HG03378 (cell line): Measurements from ENCODE around the gene GNG2.

Experiments used
- ATAC-seq: cut with Tn5 transposase; IDR thresholded peaks from one replicate; pipeline ENCODE4 v1.9.1; 2021; ENCODE audit warnings: mild to moderate bottlenecking, moderate library complexity; ENCODE audit not compliant: unreplicated experiment

The GNG2 gene

GRCh38 chr14:51884086-51884927 is 23.9 kb downstream of the GNG2 start:
- ATAC-seq: peak; percentile 78

- ATAC-seq: no peak
These were observed 29.4 kb downstream of the GNG2 start for GRCh38 chr14:51889851-51890250.

- ATAC-seq: no peak
These were observed 33.8 kb downstream of the GNG2 start for GRCh38 chr14:51894250-51894649.

DNA sequence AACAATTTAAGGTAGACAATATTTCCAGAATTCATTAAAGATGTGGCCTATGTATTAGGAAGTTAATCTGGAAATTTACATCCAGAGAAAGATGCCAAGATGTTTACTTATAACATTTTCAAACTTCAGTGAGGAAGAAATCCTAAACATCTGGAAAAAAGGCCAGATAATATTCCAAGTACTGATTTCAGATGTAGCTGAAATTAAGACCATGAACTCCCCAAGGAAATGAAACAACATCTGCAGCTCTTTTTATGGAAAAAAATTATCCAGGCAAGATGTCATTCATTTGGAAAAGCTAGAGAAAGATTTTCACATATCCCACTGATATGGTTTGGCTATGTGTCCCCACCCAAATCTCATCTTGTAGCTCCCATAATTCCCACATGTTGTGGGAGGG is 35.0 kb downstream of the GNG2 start:
- ATAC-seq: no peak

DNA sequence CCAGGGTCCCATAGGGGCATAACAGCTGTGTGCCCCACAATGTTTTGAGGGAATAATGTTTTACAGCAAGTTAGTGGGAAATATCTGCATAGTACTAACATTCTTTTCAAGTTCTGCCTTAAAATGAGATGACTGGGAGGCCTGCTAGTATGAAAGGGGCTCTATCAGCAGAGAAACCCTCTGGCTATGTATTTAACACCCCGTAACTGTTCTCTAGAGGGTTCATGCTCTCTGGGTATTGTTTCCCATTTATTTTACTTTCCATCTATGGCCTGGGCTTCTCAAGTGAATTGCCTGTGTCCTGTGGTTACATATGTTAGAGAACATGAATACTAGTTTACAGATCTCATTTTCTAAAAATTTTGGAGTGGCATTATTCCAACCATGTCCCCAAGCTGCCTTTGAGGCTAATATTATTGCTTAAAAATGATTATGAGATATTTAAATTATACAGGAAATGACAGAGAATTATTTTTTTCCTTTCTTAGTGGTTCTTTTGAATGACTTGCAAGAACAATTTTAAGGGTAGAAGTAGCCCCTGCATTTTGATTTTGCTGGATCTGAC is 37.5 kb downstream of the GNG2 start:
- ATAC-seq: no peak

DNA sequence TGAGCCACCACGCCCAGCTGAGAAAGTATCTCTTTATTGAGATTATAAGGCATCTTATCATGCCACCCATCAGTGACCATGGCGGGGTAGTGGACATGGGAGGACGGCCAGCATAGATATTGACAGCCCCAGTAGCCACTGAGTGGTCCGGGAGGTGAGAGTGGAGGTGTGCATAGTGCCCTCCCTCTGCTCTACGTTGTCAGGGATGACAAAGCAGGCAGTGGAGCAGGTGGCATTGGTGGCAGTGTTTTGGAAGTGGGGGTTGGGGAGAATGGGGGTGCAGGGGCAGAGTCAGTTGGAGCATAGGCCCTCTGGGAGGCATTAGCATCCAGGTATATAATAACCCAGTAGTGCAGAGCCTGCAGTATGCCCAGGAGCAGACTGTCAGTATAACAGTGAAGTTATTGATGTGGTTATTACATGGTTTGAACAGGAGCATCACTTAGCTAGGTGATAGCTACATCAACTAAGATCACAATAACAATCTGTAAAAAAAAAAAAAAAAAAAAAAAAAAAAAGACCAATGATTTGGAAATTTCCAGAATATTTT is 41.1 kb downstream of the GNG2 start:
- ATAC-seq: no peak

DNA sequence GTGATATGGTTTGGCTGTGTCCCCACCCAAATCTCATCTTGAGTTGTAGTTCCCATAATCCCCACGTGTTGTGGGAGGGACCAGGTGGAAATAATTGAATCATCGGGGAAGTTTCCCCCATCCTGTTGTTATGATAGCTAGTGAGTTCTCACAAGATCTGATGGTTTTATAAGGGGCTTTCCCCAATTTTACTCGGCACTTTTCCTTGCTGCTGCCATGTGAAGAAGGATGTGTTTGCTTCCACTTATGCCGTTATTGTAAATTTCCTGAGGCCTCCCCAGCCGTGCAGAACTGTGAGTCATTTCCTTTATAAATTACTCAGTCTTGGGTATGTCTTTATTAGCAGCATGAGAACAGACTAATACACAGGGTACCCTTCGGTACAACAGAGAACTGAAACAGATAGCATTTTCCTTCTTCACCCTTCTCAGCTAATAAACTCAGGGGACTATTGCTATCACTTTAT is 45.3 kb downstream of the GNG2 start:
- peak; percentile 89 for ATAC-seq

GRCh38 chr14:51908086-51908485 is 47.7 kb downstream of the GNG2 start:
- ATAC-seq: no peak

GRCh38 chr14:51912112-51912786 is 51.8 kb downstream of the GNG2 start:
- no peak for ATAC-seq

DNA sequence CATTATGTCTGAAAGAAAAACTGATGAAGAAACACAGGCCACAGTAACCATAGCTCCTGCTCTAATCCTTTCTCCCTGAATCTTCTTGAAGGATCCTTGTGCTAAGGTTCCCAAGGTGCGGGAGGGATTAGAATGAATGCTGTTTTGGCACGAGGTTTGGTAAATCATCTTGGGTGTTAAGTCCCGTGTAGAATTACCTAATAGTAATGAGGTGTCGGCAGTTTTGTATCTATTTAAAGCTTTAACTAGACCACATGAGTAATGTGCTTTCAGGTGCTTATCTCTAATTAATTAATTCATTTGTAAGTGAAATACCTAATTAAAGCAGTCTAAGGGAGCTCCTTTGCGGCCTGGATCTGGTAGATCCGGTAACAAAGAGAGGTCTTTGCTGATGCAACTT is 53.9 kb downstream of the GNG2 start:
- no peak for ATAC-seq

- ATAC-seq: no peak
These were observed 56.8 kb downstream of the GNG2 start for GRCh38 chr14:51917193-51917592.

- no peak for ATAC-seq
These were observed 60.6 kb downstream of the GNG2 start for GRCh38 chr14:51921026-51921425.

GRCh38 chr14:51922624-51923023 is 62.2 kb downstream of the GNG2 start:
- ATAC-seq: no peak

- no peak for ATAC-seq
These were observed 64.2 kb downstream of the GNG2 start for GRCh38 chr14:51924600-51924999.

DNA sequence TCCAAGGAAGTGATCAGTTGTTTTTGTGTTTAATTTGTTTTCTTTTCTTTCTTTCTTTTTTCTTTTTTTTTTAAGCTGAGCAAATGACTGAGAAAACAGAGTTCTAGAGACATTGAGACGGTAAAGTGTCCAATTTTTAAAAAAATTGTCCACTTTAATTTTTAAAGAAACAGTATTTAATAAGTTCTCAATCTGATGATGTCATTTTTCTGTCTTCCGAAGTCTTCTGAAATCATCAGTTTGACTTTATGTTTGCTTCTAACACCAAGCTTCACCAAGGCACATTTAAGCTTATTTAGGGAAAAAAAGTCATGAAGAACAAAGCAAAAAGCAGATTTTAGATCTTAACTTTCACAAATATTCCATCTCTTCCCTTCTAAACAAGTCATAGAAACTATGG is 65.6 kb downstream of the GNG2 start:
- no peak for ATAC-seq

- ATAC-seq: no peak
These were observed 66.0 kb downstream of the GNG2 start for GRCh38 chr14:51926449-51926848.

GRCh38 chr14:51928568-51928967 is 68.2 kb downstream of the GNG2 start:
- no peak for ATAC-seq

DNA sequence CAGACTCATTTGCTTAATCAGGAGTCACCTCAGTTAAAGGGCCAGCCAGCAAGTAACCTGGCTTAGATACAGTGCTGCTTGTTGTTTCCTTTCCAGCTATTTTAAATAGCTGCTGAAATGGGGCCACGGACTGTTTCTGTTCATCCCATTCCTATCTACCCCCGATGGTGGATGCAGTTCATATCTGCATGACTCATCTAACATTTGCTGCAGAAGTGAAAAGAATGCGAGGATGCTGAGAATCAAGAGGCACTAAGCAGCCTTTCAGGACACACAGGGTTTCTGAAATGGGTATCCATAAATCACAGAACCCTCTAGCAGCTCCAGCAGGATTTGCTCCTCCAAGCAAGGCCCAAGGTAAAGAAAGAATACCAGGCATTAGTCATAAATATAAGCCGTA is 68.8 kb downstream of the GNG2 start:
- no peak for ATAC-seq

DNA sequence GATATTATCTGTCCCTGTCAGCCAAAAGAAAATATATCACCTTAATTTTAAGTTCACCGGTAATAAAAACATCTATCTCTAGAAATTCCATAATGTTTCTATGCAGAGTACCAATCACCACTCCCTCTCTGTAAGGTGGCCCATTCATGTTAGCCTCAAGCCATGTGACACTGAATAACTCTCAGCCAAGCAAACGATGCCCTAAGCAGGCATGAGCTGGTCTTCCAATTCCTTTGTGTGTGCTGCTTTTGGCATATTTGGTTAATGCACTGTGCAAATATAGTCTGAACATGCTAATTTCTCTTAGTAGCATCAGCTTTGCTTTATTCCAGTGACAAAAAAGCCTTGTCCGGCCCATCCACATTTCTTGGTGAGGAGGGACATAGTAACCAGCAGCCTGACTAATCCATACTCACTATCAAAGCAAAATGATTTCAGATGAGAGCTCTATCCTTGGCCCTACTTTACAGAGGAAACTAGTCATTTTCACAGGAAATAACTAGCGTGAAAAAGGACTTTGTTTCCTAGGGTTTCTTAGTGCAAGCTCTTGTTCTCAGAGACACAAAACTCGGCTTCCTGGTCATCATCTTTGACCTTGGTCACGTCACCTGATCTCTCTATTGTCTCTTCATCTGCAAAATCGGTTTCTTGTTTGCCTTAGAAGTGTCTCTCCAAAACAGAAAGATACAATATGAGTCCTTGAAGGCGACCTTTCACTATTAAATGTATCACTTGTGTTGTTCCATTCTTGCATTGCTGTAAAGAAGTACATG is 69.7 kb downstream of the GNG2 start:
- ATAC-seq: no peak

GRCh38 chr14:51931308-51931707 is 70.9 kb downstream of the GNG2 start:
- no peak for ATAC-seq

DNA sequence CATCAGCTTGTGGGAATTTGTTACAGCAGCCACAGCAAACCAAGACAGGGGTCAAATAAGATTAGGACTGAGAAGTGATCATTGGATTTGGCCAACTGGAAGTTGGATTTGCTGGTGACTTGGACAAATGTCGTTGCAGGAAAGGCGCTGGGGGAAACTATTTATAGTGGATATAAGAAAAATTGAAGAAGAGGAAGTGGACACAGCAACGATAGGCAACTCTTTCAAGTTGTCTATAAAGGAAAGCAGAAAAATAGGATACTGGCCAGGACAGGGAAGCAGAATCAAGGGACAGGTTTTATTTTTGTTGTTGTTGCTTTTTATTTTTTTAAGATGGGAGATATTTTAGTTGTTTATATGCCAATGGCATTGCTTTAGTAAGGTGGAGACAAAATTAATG is 72.8 kb downstream of the GNG2 start:
- ATAC-seq: no peak
